ENCODE results near the gene KCTD15.
A peak's percentile ranks its signal among the peaks of the same experiment; 100 is the strongest.

The KCTD15 gene, protein sequence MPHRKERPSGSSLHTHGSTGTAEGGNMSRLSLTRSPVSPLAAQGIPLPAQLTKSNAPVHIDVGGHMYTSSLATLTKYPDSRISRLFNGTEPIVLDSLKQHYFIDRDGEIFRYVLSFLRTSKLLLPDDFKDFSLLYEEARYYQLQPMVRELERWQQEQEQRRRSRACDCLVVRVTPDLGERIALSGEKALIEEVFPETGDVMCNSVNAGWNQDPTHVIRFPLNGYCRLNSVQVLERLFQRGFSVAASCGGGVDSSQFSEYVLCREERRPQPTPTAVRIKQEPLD

DNA sequence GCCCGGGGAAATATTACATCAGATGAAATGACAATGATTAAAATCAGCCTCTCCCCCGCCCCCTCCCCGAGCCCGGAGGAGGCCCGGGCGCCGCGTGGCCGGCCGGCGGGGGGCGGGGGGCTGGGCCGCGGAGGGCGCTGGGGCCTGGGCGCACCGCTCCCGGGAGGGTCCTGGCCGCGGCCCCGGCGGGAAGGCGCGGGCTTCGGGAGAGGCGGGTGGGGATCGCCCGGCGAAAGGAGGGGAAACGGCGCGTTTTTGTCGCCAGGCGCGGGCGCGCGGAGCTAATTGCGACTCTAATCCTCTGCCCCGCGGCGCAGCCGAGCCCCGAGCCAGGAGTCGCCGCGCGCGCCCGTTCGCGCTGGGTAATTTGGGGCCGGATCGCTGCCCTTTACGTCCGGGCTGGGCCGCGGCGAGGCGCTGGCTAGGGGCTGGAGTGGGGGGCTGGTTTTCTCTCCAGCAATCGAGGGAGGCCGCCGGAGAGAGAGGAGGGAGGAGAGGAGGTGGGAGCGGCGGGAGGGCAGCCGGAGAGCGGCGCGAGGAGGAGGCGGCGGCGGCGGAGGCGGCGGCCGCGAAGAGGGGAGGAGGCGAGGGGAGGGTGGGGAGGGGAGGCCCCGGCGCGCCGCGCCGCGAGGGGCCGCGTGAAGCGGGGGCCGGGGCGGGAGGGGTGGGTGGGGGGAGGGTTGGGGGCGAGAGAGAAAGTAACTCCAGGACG is at the start of gene KCTD15:
KCTD15 (plus strand) TSS at position 707 of the 712 bp plus-strand sequence. CDS start 3,585 bp downstream, outside the sequence.
- peak in 1 of 2 experiments; percentile 23 for DNase-seq

DNA sequence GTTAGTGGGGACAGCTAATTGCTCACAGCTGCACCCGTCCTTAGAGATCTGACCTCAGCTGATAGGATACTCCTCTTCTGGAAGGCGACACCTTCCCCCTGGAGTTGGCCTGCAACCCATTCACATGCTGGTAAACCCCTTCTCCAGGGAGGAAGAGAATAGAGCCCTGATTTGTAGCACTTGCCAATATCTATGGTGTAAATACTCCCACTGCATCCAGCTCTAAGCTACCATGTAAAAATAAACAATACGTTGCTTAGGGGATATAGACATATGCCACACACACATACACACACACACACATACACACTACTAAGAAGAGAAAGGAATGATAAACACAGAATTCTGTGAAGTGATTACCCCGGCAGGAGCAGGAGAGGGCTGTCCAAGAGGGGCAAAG is 49.4 kb upstream of the KCTD15 start:
- no peak for DNase-seq

DNA sequence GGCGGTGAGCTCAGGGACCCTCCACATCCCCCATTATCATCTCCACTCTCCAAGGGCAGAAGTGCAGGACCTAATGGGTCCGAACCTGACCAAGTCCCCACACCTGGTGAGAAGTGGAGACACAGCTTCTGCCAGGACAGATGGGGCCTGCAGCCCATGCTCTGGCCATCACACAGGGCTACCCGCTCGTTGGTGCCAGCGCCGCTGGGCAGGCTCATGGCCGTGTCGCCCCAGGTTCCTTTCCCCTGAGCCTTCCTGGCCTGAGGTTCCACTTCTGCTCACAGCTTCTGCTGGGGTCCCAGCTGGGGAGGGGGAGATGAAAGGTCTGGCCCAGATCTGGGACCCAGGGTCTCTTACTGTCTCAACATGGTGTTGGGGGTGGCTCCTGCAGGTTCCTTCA is 48.4 kb upstream of the KCTD15 start:
- no peak for DNase-seq

DNA sequence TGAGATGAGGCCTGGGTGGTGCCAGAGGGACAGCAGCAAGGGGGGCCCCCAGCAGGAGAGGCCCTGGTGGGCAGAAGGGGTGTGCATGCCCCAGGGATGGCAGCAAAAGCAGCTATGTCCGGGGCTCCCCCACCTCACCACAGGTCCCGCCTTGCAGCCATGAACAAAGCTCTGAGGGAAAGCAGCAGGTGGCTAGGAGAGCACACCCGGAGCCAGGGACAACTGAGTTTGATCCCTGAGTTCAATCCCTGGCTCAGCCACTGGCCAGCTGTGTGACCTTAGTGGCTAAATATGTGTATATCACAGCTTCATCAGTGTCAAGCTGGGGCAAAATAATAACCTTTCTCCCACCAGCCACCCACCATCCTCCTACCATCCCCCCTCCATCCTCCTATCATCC is 47.7 kb upstream of the KCTD15 start:
- DNase-seq, result no peak

DNA sequence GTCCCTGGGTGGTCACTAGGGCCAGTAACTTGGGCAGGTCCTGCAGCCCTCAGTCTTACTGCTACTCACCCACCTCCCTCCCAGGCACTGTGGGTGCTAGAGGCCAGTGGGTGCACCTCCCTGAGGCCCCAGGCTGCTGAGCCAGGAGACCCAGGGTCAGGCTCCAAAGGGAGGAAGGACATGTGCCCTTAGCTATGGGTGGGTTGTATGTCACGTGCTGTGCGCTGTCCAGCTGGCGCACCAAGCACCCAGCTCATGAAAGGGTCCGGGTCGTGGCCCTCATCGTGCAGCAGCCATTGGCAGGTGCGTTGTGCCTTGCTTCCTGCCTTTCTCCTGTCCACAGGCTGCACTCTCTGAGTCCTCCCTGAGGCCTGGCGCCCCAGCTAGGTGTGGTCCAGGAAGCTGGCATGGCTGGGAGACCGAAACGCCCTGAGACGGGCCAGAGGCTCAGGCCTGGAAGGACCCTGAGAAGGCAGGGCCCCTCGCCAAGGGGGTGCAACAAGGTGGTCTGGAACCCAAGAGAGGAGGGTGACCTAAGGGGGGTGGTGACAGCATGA is 47.0 kb upstream of the KCTD15 start:
- DNase-seq, result no peak

DNA sequence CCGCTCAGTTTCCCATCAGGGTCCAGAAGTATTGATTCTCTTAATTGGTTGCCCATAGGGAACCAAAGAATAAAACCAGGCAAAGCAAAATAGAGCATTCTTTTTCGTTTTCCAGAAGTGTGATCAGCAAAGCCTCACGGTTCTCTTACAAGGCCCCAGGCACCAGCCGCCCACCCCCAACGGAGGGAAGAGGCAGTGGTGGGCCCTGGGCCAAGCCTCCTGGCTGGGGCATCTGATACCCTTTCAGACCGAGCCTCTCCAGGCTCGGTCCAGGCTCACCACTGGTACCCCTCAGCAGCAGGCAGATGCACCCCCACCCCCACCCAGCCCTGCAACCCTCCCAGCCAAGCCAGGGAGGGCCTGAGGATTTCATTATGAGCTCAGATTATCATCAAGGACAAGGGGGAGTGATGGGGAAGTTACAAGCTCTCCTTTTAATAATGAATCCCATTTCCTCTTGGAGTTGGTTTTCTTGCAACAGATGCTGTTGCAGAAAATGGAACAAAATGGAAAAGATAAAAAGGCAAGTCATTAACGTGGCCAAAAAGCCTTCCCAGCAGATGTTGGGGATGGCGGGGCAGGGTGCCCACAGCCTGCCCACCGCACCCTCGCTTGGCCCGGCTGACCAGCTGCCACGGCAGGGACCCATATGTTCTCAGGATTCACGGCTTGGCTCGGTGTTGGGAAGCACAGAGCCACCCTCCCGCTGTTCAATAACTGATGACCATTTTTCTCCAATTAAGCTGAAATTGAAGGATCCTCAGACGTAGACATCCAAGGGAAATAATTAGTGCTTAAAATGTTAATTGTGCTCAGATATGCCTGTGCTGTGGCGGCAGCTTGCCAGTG is 45.9 kb upstream of the KCTD15 start:
- no peak for DNase-seq

DNA sequence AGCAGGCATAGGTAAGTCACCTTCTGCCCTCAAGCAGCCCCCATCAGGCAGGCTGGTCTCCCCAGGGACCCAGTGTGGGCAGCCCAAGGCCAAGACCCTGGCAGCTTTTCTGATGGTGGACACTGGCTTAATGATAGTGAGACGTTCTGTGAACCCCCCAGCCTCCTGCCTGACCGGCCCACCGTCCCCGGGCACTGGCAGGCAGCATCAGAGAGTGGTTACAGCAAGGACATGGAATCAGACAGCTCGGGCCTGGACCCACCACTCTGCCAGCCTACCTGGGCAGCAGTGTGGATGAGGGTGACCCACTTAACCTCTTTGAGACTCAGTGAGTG is 45.3 kb upstream of the KCTD15 start:
- no peak for DNase-seq

DNA sequence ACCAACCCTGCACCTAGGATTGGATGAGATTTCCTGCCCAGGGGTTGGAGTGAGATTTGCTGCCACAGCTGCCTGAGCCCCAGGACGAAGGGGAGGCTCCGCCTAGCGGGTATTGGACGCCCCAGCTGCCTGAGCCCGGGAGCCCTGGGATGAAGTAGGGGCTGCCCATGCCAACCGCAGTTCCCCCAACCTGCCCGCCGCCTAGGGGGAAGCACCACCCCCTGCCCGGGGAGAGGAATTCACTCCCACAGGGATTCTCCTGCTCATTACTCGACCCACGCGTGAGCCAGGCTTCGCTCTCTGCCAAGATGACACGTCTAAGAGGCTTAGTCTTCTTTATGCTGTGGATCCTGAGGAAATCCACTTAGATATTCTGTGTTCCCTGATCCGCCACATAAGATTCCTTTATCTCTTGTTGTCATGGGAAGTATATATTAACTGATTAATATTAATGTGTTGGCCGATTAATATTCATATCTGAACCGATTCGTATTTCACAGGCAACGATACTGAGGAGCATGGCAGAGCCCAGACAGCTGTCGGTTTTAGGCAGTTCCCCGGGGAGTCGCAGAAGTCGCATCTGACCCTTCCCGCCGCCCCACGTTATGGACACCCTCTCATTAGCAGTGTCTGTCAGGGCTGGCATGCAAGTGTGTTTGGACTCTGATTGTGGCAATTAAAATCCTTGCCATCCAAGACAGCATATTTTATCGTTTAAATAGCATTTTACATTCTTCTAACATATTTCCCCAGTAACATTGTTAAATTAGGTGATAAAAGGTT is 44.5 kb upstream of the KCTD15 start:
- DNase-seq, result no peak

DNA sequence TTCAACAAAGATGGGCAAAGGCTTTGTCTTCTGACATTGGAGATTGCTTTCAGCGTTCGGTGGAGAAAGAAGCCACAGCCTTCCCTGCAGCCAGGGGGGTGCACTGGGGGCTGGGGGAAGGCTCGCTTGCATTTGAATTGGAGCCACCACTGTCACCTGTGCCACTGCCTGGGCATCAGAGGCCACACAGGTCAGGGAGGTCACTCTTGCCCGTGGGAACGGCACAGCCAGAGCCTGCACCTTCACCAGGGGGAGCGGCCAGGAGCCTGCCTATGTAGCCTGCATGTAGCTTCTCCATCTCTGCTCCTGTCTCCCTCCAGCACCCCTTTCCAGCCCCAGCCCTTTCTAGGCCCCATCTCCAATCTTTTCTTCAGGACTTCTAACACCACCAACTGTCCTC is 43.7 kb upstream of the KCTD15 start:
- no peak for DNase-seq

DNA sequence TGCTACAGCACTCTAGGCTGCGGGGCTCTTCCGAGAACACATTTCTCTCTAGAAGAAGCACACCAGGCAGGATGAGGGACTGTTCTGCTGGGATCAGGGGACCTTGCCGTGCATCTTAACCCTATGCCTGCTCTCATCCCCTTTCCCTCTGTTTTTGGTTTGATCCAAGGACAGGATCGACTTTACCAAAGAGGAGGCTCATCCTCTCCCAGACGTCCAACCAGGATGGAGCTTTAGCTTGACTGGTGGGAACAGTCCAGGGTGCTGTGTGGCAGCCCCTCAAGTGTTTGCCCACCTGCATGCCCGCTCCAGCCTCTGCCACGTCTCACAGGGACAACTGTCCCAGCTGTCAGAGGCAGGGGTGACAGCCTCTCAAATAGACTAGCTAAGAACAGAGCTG is 42.3 kb upstream of the KCTD15 start:
- no peak for DNase-seq

DNA sequence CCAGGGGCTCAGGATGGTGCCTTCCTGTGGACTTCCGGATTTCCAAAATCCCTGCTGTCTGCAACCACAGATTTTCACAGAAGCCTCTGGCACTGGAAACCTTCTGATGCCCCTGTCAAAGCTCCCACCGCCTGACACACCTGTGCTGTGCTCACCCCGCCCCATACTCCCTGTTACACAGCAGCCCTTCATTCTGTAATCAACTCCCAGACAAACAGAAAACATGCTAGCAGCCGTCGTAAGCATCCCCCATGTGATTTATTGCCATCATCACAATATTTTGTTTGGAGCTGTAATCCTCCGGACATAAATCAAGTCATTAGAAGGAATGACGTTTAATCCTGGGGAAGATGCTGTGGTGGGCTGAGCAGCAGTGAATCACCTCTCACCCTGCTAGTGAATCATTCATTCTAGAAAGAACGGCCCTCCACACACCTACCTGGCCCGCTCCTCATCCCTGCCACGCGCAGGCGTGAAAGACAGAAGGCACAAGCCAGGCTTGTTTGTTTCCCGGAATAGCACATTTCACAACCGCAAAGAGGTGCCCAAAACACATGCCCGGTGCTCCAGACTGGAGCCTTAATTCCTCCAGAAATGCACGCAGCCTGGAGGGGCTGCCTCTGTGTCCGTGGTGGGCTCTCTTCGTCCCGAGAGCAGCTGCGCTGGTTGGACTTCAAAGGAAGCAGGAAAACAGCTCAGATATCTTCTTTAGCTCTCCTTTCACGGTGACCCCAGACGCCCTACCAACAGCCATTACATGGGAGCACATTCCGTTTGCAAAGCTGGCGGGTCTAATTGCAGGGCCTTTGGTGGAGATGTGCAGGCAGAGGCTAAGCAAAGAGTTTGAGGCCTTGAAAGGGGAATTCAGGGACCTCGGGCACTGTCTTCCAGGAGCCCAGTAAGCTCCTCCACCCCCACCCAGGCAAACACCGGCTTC is 41.3 kb upstream of the KCTD15 start:
- no peak for DNase-seq

DNA sequence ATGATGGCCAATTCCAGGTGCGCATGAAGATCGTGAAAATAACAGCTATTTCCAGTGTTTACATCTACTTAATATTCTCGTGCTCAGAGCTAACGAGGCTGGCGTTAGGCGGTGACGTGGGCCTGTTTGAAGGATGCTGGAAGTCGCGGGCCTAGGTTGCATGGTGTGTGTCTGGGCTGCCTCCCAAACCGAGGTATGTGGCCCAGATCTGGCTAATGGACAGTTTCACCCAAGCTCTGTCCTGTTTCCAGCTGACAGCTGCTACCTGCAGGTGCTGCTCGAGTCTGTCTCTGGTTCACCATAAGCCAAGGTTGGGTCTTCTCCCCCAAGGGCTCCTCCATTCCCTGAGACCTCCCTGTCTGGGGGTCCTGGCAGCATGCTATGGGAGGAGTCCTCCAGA is 40.5 kb upstream of the KCTD15 start:
- DNase-seq, result no peak

DNA sequence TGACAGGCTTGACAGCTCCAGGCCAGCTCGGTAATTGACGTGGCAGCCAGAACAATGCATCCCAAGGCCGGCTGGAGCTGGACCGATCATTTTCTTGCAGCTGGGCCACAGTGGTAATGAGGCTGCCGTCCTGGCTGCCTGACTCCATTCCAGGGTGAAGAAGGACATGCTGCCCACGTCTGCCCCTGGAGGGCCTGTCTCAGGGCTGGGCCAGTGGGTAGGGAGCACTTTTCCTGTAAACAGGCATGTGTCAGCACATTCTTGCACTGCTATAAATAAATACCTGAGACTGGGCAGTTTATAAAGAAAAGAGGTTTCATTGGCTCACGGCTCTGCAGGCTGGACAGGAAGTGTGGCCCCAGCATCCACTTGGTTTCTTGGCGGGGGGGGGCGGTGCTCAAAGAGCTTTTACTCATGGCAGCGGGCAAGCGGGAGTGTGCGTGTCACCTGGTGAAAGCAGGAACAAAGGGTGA is 38.1 kb upstream of the KCTD15 start:
- DNase-seq, result no peak

DNA sequence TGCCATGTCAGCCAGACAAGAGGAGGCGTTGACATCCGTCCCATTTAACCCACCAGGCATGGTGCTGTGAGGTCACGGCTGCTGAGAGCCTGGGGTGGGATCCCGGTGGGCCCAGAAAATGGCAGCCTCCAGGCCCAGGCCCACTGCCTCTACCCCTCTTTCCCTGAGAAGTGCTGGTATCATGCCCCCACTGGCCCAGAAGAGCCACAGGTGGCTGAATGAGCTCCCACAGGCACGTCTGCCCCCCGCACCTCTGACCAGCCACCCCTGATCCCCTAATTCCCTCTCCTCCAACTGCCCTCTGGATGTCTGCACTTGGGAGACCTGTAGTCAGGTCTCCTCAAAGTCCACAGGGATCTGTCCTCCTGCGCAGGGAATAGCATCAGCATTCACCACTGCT is 37.3 kb upstream of the KCTD15 start:
- DNase-seq, result no peak

DNA sequence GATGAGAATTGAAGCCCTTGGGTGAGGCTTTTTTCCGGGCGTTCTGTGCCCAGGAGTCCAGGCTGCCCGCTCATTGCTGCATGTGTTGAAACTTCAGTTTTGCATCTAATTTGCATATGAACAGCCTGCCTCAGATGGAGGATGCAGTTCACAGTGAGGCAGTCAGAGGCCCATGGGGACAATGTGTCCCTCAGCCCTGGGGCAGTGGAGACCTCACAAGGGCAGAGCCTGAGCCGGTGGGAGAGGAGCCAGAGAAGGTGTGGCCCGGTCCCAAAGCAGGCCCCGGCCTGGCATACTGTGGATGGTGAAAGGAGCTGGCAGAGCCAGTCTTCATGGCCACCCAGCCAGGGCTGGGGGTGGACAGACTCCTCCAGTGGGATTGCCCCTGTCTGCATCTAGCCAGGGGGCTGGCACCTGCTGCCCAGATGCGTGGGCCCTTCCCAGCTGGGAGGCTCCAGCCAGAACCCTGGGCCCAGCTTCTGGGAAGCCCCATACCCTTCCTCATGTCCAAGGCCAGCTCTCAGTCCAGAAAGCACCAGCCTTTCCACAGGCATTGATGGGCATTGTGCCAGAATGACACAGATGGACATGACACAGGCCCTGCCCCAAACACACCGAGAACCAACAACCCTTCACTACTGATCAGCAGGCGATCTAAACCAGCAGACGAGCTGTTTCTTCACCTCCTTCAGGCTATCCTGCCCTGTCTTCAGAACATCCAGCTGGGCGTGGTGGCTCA is 32.9 kb upstream of the KCTD15 start:
- DNase-seq, result no peak

DNA sequence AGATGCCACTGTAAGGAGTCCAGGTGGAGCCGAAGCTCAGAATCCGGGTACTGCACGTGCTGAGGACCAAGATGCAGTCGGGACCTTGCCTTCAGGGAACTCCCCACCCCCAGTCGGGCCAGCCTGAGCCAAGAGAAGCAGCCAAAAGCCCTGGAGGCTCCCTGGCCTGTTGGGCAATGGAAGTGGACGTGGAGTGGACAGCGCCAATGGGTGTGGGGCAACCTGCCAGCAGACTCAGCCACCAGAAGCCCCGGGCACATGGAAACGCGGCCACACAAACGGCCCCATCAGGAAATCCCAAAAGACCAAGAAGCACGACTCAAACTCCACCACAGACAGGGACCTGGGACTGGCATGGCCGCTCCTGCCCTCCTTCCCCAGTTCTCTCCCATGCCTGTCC is 30.0 kb upstream of the KCTD15 start:
- DNase-seq, result no peak

DNA sequence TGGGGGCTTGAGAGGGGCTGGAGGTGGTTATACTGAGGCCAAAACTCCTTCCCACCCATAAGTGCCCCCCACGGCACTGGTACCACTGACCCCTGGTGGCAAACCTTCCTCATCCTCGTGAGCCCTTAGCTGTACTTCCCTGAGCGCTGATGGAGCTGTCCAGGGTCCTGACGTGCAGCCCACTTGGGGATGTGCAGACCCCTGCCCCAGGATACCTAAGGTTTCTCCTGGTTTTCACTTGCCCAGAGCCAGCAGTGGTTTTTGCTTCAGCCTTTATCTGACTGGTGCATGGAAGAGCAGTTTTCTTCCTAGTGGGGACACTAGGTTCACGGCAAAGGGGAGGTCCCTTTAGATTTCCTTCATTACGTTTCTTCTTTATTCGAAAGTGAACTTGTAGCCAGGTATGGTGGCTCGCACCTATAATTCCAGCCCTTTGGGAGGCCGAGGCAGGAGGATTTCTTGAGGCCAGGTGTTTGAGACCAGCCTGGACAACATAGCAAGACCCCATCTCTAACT is 28.7 kb upstream of the KCTD15 start:
- no peak for DNase-seq

DNA sequence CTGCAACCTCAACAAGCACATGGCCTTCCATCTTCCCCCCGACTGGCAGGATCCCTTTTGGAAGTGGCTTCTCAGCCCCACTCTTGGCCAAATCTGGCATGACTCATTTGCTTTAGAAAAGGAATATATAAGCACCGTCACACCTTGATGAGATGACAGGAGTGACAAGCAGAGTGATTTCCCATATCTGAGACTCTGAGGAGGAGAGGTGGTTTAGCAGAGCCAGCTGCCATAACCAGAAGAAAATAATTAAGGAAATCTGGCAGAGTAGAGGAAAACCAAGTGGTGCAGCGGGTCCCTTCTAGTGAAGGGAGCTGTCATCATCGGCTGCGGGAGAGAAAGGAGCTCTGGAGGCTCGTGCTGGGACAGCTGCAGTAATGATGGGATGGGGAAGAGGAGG is 27.5 kb upstream of the KCTD15 start:
- no peak for DNase-seq

DNA sequence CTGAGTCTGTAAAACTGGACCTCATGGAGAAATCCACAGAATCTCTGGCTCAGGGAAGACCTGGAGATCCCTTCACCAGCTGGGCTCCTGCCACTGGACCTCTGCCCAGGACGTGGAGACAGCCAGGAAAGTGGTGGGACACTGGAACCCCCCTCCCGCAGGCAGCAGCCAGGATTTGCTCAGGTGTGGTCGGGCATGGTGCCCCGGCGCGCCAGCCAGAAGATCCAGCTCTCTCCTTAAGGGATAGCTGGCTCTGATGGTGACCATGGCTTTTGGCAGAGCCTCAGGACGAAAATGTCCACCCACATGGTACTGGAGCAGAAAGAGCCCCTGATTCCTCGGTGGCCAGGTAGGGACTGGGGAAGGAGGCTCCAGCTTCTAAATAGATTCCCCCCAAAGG is 26.6 kb upstream of the KCTD15 start:
- DNase-seq, result no peak

DNA sequence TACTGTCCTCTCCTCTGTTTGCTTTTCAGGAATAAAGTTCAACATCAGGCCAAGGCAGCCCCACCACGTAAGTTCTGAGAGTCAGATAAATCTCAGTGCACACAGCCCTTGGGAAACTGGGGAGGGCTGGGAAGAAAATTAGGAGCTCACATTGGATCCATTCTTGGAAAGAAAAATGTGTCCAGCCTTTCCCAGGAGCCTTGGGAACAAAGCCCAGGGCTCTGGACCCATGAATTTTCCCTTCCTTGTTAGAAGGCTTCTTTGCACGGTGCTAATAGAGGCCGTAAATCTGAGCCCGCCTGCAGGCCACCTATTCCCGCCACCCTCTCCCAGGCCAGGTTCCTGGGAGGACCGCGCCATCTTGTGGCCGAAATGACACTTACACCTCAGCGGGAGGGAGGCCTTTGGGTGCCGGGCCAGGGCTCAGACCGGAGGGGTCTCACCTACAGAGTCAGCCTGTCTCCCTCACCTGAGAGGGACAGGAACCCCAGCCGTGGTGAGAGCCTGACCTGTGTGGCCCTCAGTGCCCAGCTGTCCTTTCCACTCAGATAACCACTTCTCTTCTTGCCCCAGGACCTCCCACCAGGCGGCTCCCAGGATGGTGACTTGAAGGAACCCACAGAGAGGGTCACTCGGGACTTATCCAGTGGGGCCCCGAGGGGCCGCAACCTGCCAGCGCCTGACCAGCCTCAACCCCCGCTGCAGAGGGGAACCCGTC is 25.1 kb upstream of the KCTD15 start:
- peak; percentile 47 to 54 for DNase-seq
